H1 (cell line): ENCODE results near the gene NAPG. TPM values are rescaled to one million over a fixed set of nuclear protein-coding genes. Genes with fewer than 3 reads are reported as not detected.

ENCODE experiments used
- CTCF ChIA-PET: fragments of 300-600 bp; sonication (Branson Sonifier 250); formaldehyde crosslinking; loops from one replicate; lab custom pipeline; 2021; ENCODE audit not compliant: partially characterized antibody; lab: Charles Lee
- POLR2A ChIA-PET: fragments of 300-600 bp; sonication (Branson Sonifier 250); formaldehyde crosslinking; loops from one replicate; lab custom pipeline; 2021; ENCODE audit warnings: inconsistent platforms; ENCODE audit not compliant: partially characterized antibody; lab: Charles Lee
- DNase-seq, 2 experiments: peaks; one replicate each; pipeline versions ENCODE4 v3.0.0 to v3.0.0-alpha.2; 2010 to 2022; ENCODE audit warnings: low spot score in 2 of 2, low read depth in 1 of 2, mixed read lengths in 1 of 2
- FAIRE-seq: peaks from 2 replicates; lab custom pipeline; 2011; peaks lifted over from hg19 to GRCh38; lab: Jason Lieb, UNC
- H2AFZ ChIP-seq: 2 replicates; pipeline ENCODE4 v1.8.1; 2012; ENCODE audit warnings: low read length, inconsistent platforms
- H2AK5ac ChIP-seq: 2 replicates; pipeline ENCODE4 v1.6.1; 2013; ENCODE audit warnings: low read depth, low read length
- H2BK120ac ChIP-seq: replicated peaks from 2 replicates; pipeline ENCODE3; 2013; ENCODE audit warnings: low read depth, low read length, inconsistent platforms
- H2BK12ac ChIP-seq: 2 replicates; pipeline ENCODE4 v1.6.1; 2013; ENCODE audit warnings: low read depth, low read length
- H2BK15ac ChIP-seq: 2 replicates; pipeline ENCODE4 v1.6.1; 2013; ENCODE audit warnings: low read length
- H2BK20ac ChIP-seq: 2 replicates; pipeline ENCODE4 v1.6.1; 2013; ENCODE audit warnings: low read length
- H2BK5ac ChIP-seq: 2 replicates; pipeline ENCODE4 v1.6.1; 2013; ENCODE audit warnings: low read depth, low read length
- H3K14ac ChIP-seq: 2 replicates; pipeline ENCODE4 v1.6.1; 2013; ENCODE audit warnings: inconsistent platforms; ENCODE audit not compliant: insufficient read length
- H3K18ac ChIP-seq: 2 replicates; pipeline ENCODE4 v1.6.1; 2013; ENCODE audit warnings: low read length; ENCODE audit errors: extremely low read depth
- H3K23ac ChIP-seq: 2 replicates; pipeline ENCODE4 v1.6.1; 2013; ENCODE audit warnings: inconsistent platforms; ENCODE audit not compliant: insufficient read length
- H3K23me2 ChIP-seq: 2 replicates; pipeline ENCODE4 v1.6.1; 2013; ENCODE audit warnings: low read depth, low read length
- H3K27ac ChIP-seq: 2 replicates; pipeline ENCODE4 v1.6.1; 2011; ENCODE audit warnings: low read depth, low read length, inconsistent platforms
- H3K27me3 ChIP-seq, 4 experiments: replicated peaks in 1 of 4; 1 replicate in 1 of 4; 2 replicates in 3 of 4; pipeline versions ENCODE4 v1.6.1 to v1.8.1; 2011 to 2013; ENCODE audit warnings: low read length in 3 of 4, mild to moderate bottlenecking in 3 of 4, inconsistent platforms in 2 of 4, mixed read lengths in 2 of 4, moderate library complexity in 1 of 4; ENCODE audit not compliant: control insufficient read depth in 3 of 4, insufficient read depth in 3 of 4; ENCODE audit errors: extremely low read depth in 1 of 4
- H3K36me3 ChIP-seq, 4 experiments: 2 replicates each; pipeline versions ENCODE4 v1.6.1 to v1.8.1; 2011 to 2013; ENCODE audit warnings: mild to moderate bottlenecking in 4 of 4, low read length in 3 of 4, moderate library complexity in 2 of 4, control low read depth in 1 of 4, inconsistent platforms in 1 of 4; ENCODE audit not compliant: insufficient read depth in 4 of 4, control insufficient read depth in 2 of 4
- H3K4ac ChIP-seq: replicated peaks from 2 replicates; pipeline ENCODE3; 2013; ENCODE audit warnings: low read length, low read depth, mixed read lengths, inconsistent platforms; ENCODE audit not compliant: insufficient read length
- H3K4me1 ChIP-seq, 4 experiments: replicated peaks in 1 of 4; 1 replicate in 1 of 4; 2 replicates in 3 of 4; pipeline versions ENCODE4 v1.6.1 to v1.8.1; 2011 to 2013; ENCODE audit warnings: low read length in 3 of 4, inconsistent platforms in 2 of 4, mixed read lengths in 1 of 4; ENCODE audit not compliant: insufficient read depth in 4 of 4, control insufficient read depth in 3 of 4
- H3K4me2 ChIP-seq, 2 experiments: 2 replicates each; pipeline versions ENCODE4 v1.6.1 to v1.8.1; 2011 to 2013; ENCODE audit warnings: low read depth in 2 of 2, low read length in 2 of 2, control low read depth in 1 of 2, inconsistent platforms in 1 of 2, mild to moderate bottlenecking in 1 of 2; ENCODE audit not compliant: insufficient read depth in 1 of 2
- H3K4me3 ChIP-seq, 4 experiments: fragments of 200-600, 300-600 bp in 1 of 4; sonication (generic), shearing (Covaris generic), sonication (Bioruptor Twin) in 1 of 4; 2 replicates each; pipeline versions ENCODE4 v1.5.1 to v1.8.1; 2011 to 2016; ENCODE audit warnings: low read length in 4 of 4, low read depth in 3 of 4, control low read depth in 2 of 4, inconsistent platforms in 2 of 4, mild to moderate bottlenecking in 2 of 4, mixed read lengths in 1 of 4, moderate library complexity in 1 of 4; ENCODE audit not compliant: insufficient read depth in 2 of 4; ENCODE audit errors: extremely low read depth in 1 of 4
- H3K56ac ChIP-seq: replicated peaks from 2 replicates; pipeline ENCODE3; 2013; ENCODE audit warnings: low read depth, mild to moderate bottlenecking, mixed read lengths, low read length, inconsistent platforms; ENCODE audit not compliant: insufficient read length
- H3K79me1 ChIP-seq: 2 replicates; pipeline ENCODE4 v1.6.1; 2013; ENCODE audit warnings: low read depth, low read length, control low read depth
- H3K79me2 ChIP-seq, 2 experiments: 2 replicates each; pipeline versions ENCODE4 v1.6.1 to v1.8.1; 2012 to 2013; ENCODE audit warnings: low read length in 2 of 2, mild to moderate bottlenecking in 2 of 2, inconsistent platforms in 1 of 2; ENCODE audit not compliant: insufficient read depth in 2 of 2, control insufficient read depth in 1 of 2
- H3K9ac ChIP-seq, 4 experiments: replicated peaks in 1 of 4; 1 replicate in 1 of 4; 2 replicates in 3 of 4; pipeline versions ENCODE4 v1.6.1 to v1.8.1; 2011 to 2013; ENCODE audit warnings: low read depth in 3 of 4, low read length in 3 of 4, control low read depth in 2 of 4, mild to moderate bottlenecking in 2 of 4, moderate library complexity in 2 of 4, inconsistent platforms in 1 of 4; ENCODE audit errors: extremely low read depth in 1 of 4
- H3K9me3 ChIP-seq, 2 experiments: 2 replicates each; pipeline versions ENCODE4 v1.6.1 to v1.8.1; 2012 to 2013; ENCODE audit warnings: mild to moderate bottlenecking in 2 of 2, moderate library complexity in 2 of 2, control low read depth in 1 of 2, inconsistent platforms in 1 of 2, low read depth in 1 of 2, low read length in 1 of 2, mixed read lengths in 1 of 2; ENCODE audit not compliant: insufficient read depth in 2 of 2
- H4K20me1 ChIP-seq, 2 experiments: replicated peaks in 1 of 2; 2 replicates each; pipeline versions ENCODE3 to v1.8.1; 2011 to 2013; ENCODE audit warnings: inconsistent platforms in 2 of 2, low read length in 2 of 2, mild to moderate bottlenecking in 1 of 2; ENCODE audit not compliant: insufficient read depth in 2 of 2, control insufficient read depth in 1 of 2
- H4K5ac ChIP-seq: 2 replicates; pipeline ENCODE4 v1.6.1; 2013; ENCODE audit warnings: low read length, low read depth, mixed read lengths, inconsistent platforms; ENCODE audit not compliant: insufficient read length
- H4K8ac ChIP-seq: 2 replicates; pipeline ENCODE4 v1.8.0; 2013; ENCODE audit warnings: mild to moderate bottlenecking, moderate library complexity, low read length, inconsistent platforms; ENCODE audit not compliant: insufficient read depth; ENCODE audit errors: extremely low read depth
- H4K91ac ChIP-seq: replicated peaks from 2 replicates; pipeline ENCODE3; 2013; ENCODE audit warnings: low read length, mixed read lengths, inconsistent platforms; ENCODE audit not compliant: insufficient read length
- ASH2L ChIP-seq: fragments of 200-600, 300-600 bp; sonication (generic); IDR thresholded peaks from one replicate; pipeline ENCODE4 v1.7.1; 2017; ENCODE audit warnings: low read length
- CREB1 ChIP-seq: IDR thresholded peaks from 2 replicates; pipeline ENCODE4 v1.6.1; 2012; ENCODE audit warnings: inconsistent platforms
- EP300 ChIP-seq, 2 experiments: IDR thresholded peaks; 1 replicate in 1 of 2; 2 replicates in 1 of 2; pipeline ENCODE4 v1.6.1; 2011 to 2012; ENCODE audit warnings: low read depth in 2 of 2, low read length in 2 of 2, mild to moderate bottlenecking in 2 of 2, borderline replicate concordance in 1 of 2, inconsistent platforms in 1 of 2, moderate library complexity in 1 of 2
- HDAC2 ChIP-seq, 2 experiments: fragments of 300-600 bp in 1 of 2; sonication (generic) in 1 of 2; IDR thresholded peaks; 2 replicates each; pipeline ENCODE4 v1.6.1; 2011 to 2012; ENCODE audit warnings: low read depth in 2 of 2, low read length in 2 of 2, mild to moderate bottlenecking in 2 of 2, moderate library complexity in 2 of 2, borderline replicate concordance in 1 of 2, inconsistent platforms in 1 of 2
- JUN ChIP-seq: IDR thresholded peaks from 2 replicates; pipeline ENCODE4 v1.6.1; 2011; ENCODE audit warnings: low read depth, mild to moderate bottlenecking, improper control_type of control experiment, low read length
- KDM5A ChIP-seq: fragments of 200-600 bp; IDR thresholded peaks from 2 replicates; pipeline ENCODE4 v1.7.1; 2012; ENCODE audit warnings: mild to moderate bottlenecking, low read length, inconsistent platforms, mixed read lengths
- POU5F1 ChIP-seq: IDR thresholded peaks from 2 replicates; pipeline ENCODE4 v1.6.1; 2011; ENCODE audit warnings: low read depth, mild to moderate bottlenecking, low read length, moderate library complexity
- RAD21 ChIP-seq, 2 experiments: IDR thresholded peaks in 1 of 2; conservative IDR thresholded peaks in 1 of 2; 2 replicates each; pipeline ENCODE4 v1.6.1; 2011; ENCODE audit warnings: low read depth in 2 of 2, low read length in 2 of 2, improper control_type of control experiment in 1 of 2, inconsistent platforms in 1 of 2, mild to moderate bottlenecking in 1 of 2, moderate library complexity in 1 of 2
- SUZ12 ChIP-seq: fragments of 200-600 bp; sonication (generic); IDR thresholded peaks from 2 replicates; pipeline ENCODE4 v1.6.1; 2012; ENCODE audit warnings: mild to moderate bottlenecking, inconsistent platforms, low read length, moderate library complexity, mixed read lengths
- TCF12 ChIP-seq: IDR thresholded peaks from 2 replicates; pipeline ENCODE4 v1.6.1; 2011; ENCODE audit warnings: low read depth, mild to moderate bottlenecking, low read length
- TEAD4 ChIP-seq: IDR thresholded peaks from 2 replicates; pipeline ENCODE4 v1.6.1; 2012; ENCODE audit warnings: low read depth, low read length, inconsistent platforms, mixed read lengths
- WGBS, 2 experiments: shearing (Covaris generic) in 1 of 2; methylation state at CpG; one replicate each; pipeline versions ENCODE4 v1.1.6 to v1.1.7; 2013 to 2015; ENCODE audit warnings: low lambda C conversion rate in 2 of 2, mixed read lengths in 2 of 2, inconsistent platforms in 1 of 2, low coverage in 1 of 2, missing lambda C conversion rate in 1 of 2; ENCODE audit not compliant: insufficient replicate concordance in 2 of 2, insufficient coverage in 1 of 2, insufficient read length in 1 of 2; ENCODE audit errors: extremely low coverage in 1 of 2, missing lambda C conversion rate in 1 of 2; 5-methylcytosine and 5-hydroxymethylcytosine counted together
- polyA plus RNA-seq, 7 experiments: library from polyadenylated mRNA; depleted of rRNA in 3 of 7; stranded (reverse) in 5 of 7; unstranded in 2 of 7; fragments of >200 nt in 5 of 7; fragments of 200-250 nt in 2 of 7; gene quantifications; 1 replicate in 5 of 7; 2 replicates in 1 of 7; 4 replicates in 1 of 7; pipeline versions ENCODE4 v1.2.1 to v1.2.3, GENCODE V29; 2011 to 2013; ENCODE audit warnings: missing spikeins in 2 of 7, mixed read lengths in 2 of 7
- total RNA-seq: library from RNA; stranded (reverse); fragmentation: NEBNext Ultra II Directional; extraction: Animal tissue kit (Norgen Biotek cat#: 25700); gene quantifications from 2 replicates; pipeline ENCODE4 v1.2.1, GENCODE V29; 2021
- TF ChIP-seq, protein P1 (sequence below): IDR thresholded peaks from 2 replicates; pipeline ENCODE4 v1.6.1; 2012; ENCODE audit warnings: low read length, inconsistent platforms

The NAPG gene
- total and polyA plus RNA-seq, 2 of the 8 experiments (the other 6 are each of a cell fraction or from before 2014, with no cell fraction given) = 8.0 to 23.5 TPM

DNA sequence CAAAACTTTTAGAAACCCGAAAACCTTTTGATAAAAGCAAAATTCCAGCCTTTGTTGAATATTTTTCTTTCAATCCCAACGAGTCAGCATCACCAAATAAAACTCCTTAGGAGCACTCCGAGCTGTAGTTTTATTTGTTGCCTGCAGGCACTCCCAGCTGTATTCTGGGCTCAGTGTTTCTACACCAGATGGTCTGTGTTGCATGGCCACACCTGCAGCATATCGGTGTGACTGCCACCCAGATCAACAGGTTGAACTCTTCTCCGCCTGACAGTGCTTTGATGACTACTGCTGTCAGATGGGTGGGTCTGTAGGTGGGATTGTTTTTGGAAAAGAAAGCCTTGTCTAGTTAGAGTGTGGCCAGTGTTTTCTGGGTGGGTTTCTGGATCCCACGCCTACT is 38.7 kb upstream of the NAPG start:
- Histone ChIP-seq H2BK5ac (no peak overlapping the region), H2BK15ac (no peak overlapping the region), H4K5ac (no peak overlapping the region), H3K79me2 (no peaks in the 10 kb centered on the region), H3K9me3 (no peaks in the 10 kb centered on the region), H4K91ac (no peak overlapping the region), H4K20me1 (no peaks in the 10 kb centered on the region), H3K4me1 (peaks cover 0 to 2% (median 0%) of the 10 kb centered on the region in 4 experiments; a peak in 2 of 7 replicates), H4K8ac (no peak overlapping the region), H2AFZ (no peak overlapping the region), H3K4me2 (no peak overlapping the region), H3K4ac (no peak overlapping the region), H3K79me1 (no peaks in the 10 kb centered on the region), H3K14ac (no peak overlapping the region), H3K9ac (no peak overlapping the region), H2AK5ac (no peak overlapping the region), H3K4me3 (no peak overlapping the region), H3K27me3 (no peaks in the 10 kb centered on the region), H2BK12ac (no peak overlapping the region), H3K56ac (no peak overlapping the region), H2BK120ac (no peak overlapping the region), H2BK20ac (no peak overlapping the region), H3K23me2 (no peaks in the 10 kb centered on the region), H3K23ac (no peak overlapping the region), H3K36me3 (no peaks in the 10 kb centered on the region), H3K18ac (no peak overlapping the region), H3K27ac (no peak overlapping the region)
- ChIA-PET CTCF (interaction anchor here (1.6 kb wide), 1 partner anchor 31 kb away, joined by 3 read pairs; no protein-coding TSS in a partner anchor), POLR2A (interaction anchor here (0.6 kb wide), 1 partner anchor 31 kb away, joined by 3 read pairs; no protein-coding TSS in a partner anchor)
- DNase-seq (no peak), FAIRE-seq (no peak)
- WGBS, 2 experiments = 92% methylated on average over 6 of the region's 6 CpGs; no CpG with 5 or more reads in 1 of the 2 experiments
- TF ChIP-seq TEAD4 (no peak), ASH2L (no peak), SUZ12 (no peak), EP300 (IDR thresholded peaks at IDR 0.05; ENCODE audit: borderline replicate concordance in 1 of 2, low read depth in 2 of 2, low read length in 2 of 2) (no peak), POU5F1 (no peak), RAD21 (IDR thresholded peaks at IDR 0.05 in 1 of 2, conservative IDR thresholded peaks at IDR 0.05 in 1 of 2; ENCODE audit: low read depth in 2 of 2, low read length in 2 of 2) (no peak), JUN (no peak), CREB1 (no peak), TCF12 (no peak), KDM5A (no peak), HDAC2 (IDR thresholded peaks at IDR 0.05; ENCODE audit: borderline replicate concordance in 1 of 2, low read depth in 2 of 2, low read length in 2 of 2) (no peak)
- TF ChIP-seq, protein P1, sequence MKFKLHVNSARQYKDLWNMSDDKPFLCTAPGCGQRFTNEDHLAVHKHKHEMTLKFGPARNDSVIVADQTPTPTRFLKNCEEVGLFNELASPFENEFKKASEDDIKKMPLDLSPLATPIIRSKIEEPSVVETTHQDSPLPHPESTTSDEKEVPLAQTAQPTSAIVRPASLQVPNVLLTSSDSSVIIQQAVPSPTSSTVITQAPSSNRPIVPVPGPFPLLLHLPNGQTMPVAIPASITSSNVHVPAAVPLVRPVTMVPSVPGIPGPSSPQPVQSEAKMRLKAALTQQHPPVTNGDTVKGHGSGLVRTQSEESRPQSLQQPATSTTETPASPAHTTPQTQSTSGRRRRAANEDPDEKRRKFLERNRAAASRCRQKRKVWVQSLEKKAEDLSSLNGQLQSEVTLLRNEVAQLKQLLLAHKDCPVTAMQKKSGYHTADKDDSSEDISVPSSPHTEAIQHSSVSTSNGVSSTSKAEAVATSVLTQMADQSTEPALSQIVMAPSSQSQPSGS = no peak
